ENCODE results near the gene RAB44. TPM values are rescaled to one million over a fixed set of nuclear protein-coding genes. Genes with fewer than 3 reads are reported as not detected.

Gene RAB44
- total and polyA plus RNA-seq, 2 of the 13 experiments (the other 11 are each of a cell fraction or from before 2014, with no cell fraction given): not detected

DNA sequence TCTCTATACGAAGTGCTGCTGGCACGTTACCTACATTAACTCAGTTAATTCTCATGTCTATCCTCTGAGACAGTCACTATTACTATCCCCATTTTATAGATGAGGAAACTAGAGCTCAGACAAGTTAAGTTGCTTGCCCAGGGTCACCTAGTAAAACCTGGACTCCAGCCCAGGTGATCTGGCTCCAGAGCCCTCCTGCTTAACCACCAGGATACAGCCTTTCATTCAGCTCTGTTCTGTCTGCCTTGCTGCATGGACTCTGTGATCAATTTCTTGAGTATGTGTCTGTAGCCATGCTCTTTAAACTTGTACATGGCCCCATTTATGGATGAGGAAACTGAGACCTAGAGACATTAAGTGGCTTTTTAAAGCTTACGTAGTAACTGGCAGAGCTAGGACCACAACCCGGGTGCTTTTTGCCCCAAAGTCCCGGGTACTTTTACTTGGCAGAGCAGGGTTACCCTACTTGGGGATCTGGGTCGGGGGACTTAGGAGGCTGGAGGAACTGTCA is 14.4 kb upstream of the RAB44 start (continued):
- 0 out of 2 replicates have a peak, but pooled peaks have one; percentile 14 for TF ChIP-seq TRIM24 (CRISPR knock-in tag; IDR thresholded peaks at IDR 0.05)
- TF ChIP-seq ZNF629 (CRISPR knock-in tag; conservative IDR thresholded peaks at IDR 0.05): peak; percentile 95
- no peak for TF ChIP-seq ZFP36 (IDR thresholded peaks at IDR 0.05; ENCODE audit: borderline replicate concordance, low read depth, low read length, partially characterized antibody)
- peak; percentile 17 for TF ChIP-seq ZSCAN25 (CRISPR knock-in tag; IDR thresholded peaks at IDR 0.05)
- no peak for TF ChIP-seq POLR2A (IDR thresholded peaks at IDR 0.05; ENCODE audit: insufficient read depth in 1 of 2, low read depth in 2 of 2, low read length in 2 of 2)
- no peak for TF ChIP-seq ZNF329 (CRISPR knock-in tag; IDR thresholded peaks at IDR 0.05; ENCODE audit: low read depth)
- no peak for TF ChIP-seq BORCS8-MEF2B (CRISPR knock-in tag; IDR thresholded peaks at IDR 0.05)
- no peak for TF ChIP-seq ZNF7 (CRISPR knock-in tag; IDR thresholded peaks at IDR 0.05)
- no peak for TF ChIP-seq ZNF543 (CRISPR knock-in tag; IDR thresholded peaks at IDR 0.05)
- no peak for TF ChIP-seq HOXA7 (CRISPR knock-in tag; IDR thresholded peaks at IDR 0.05)
- TF ChIP-seq ZBTB21 (CRISPR knock-in tag; IDR thresholded peaks at IDR 0.05): no peak

DNA sequence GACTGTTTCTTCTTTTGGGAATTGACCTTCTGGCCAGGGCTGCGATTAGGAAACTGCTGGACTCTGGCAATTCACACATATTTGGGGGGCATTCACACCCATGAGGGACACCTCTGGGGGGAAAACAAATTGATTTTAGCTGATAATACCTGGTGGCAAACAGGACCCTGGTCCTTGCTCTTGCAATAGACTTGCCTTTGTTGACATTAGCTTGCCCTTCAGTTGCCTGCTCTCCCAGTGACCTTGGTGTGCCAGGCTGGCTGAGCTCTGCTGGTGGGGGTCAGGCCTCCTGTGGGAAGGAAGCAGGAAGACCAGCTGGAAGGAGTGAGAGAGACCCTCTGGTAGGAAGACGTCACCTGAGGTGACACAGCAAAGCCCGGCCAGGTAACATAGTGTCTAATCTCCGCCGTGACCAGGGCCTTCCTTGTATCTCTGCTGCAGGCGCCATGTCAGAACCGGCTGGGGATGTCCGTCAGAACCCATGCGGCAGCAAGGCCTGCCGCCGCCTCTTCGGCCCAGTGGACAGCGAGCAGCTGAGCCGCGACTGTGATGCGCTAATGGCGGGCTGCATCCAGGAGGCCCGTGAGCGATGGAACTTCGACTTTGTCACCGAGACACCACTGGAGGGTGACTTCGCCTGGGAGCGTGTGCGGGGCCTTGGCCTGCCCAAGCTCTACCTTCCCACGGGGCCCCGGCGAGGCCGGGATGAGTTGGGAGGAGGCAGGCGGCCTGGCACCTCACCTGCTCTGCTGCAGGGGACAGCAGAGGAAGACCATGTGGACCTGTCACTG is 13.8 kb upstream of the RAB44 start:
- peaks cover 0 to 6% of the 10 kb centered on the region in 2 experiments; a peak in 2 of 5 replicates for H3K27me3 ChIP-seq (ENCODE audit: control insufficient read depth in 1 of 2, insufficient read depth in 2 of 2, low read length in 2 of 2)
- no peaks in the 10 kb centered on the region for H3K9me3 ChIP-seq (ENCODE audit: low read length)
- peak; percentile 83 for DNase-seq (ENCODE audit: low spot score)
- WGBS (ENCODE audit: low lambda C conversion rate): 93% methylated on average over 25 of the region's 29 CpGs
- H3K9ac ChIP-seq (ENCODE audit: insufficient read depth, low read depth, low read length): no peak overlapping the region
- CTCF ChIA-PET (ENCODE audit: low intra/inter-chr PET ratio, low total read pairs): no interaction called here
- in situ Hi-C loops (cut with HindIII; ENCODE audit: extremely low pct_ligation_motif_present, low pct_unique_long_range_greater_than_20kb) (loop anchor here (5.0 kb wide), 1 partner anchor 62 kb away; no protein-coding TSS in a partner anchor), intact Hi-C loops (cut with micrococcal nuclease; ENCODE audit: unreplicated experiment) (loop anchor here (5.0 kb wide), 1 partner anchor 38 kb away; no protein-coding TSS in a partner anchor)
- peaks cover 29 to 49% of the 10 kb centered on the region in 2 experiments for H3K36me3 ChIP-seq (replicated peaks in 1 of 2; ENCODE audit: control insufficient read depth in 1 of 2, insufficient read depth in 2 of 2, low read length in 2 of 2)
- H3K79me2 ChIP-seq (ENCODE audit: insufficient read depth, low read length): peaks cover 38% of the 10 kb centered on the region
- peaks cover 86% of the 10 kb centered on the region for H4K20me1 ChIP-seq (ENCODE audit: insufficient read depth, low read length)
- peak; percentile 87 for FAIRE-seq
- H3K4me1 ChIP-seq (ENCODE audit: insufficient read depth, low read length): peaks cover 36% of the 10 kb centered on the region
- peak; percentile 12 for ATAC-seq
- POLR2A ChIA-PET: interaction anchor here (1.1 to 4.1 kb wide), 2 partner anchors 17 to 41 kb away, joined by 7 to 29 read pairs; no protein-coding TSS in a partner anchor
- no peak overlapping the region for H2AFZ ChIP-seq (ENCODE audit: low read length)
- no peak overlapping the region for H3K4me3 ChIP-seq (replicated peaks in 1 of 3; ENCODE audit: insufficient read depth in 1 of 3, low read depth in 2 of 3, low read length in 3 of 3)
- H3K4me2 ChIP-seq (ENCODE audit: low read depth, low read length): peak overlapping the region; percentile 4; the same call in 1 of the 2 replicates
- no peak overlapping the region for H3K27ac ChIP-seq (ENCODE audit: extremely low read length, insufficient read depth, low read length)
- no TSS peak for BruUV-seq (replicated peaks)
- TF ChIP-seq FOXM1 (CRISPR knock-in tag; IDR thresholded peaks at IDR 0.05) (no peak), RAD21 (CRISPR knock-in tag; IDR thresholded peaks at IDR 0.05) (no peak), XBP1 (CRISPR knock-in tag; IDR thresholded peaks at IDR 0.05) (no peak), ZSCAN22 (CRISPR knock-in tag; IDR thresholded peaks at IDR 0.05) (peak; percentile 76; the same call in 1 of the 2 replicates)
- TF ChIP-seq, protein P1, sequence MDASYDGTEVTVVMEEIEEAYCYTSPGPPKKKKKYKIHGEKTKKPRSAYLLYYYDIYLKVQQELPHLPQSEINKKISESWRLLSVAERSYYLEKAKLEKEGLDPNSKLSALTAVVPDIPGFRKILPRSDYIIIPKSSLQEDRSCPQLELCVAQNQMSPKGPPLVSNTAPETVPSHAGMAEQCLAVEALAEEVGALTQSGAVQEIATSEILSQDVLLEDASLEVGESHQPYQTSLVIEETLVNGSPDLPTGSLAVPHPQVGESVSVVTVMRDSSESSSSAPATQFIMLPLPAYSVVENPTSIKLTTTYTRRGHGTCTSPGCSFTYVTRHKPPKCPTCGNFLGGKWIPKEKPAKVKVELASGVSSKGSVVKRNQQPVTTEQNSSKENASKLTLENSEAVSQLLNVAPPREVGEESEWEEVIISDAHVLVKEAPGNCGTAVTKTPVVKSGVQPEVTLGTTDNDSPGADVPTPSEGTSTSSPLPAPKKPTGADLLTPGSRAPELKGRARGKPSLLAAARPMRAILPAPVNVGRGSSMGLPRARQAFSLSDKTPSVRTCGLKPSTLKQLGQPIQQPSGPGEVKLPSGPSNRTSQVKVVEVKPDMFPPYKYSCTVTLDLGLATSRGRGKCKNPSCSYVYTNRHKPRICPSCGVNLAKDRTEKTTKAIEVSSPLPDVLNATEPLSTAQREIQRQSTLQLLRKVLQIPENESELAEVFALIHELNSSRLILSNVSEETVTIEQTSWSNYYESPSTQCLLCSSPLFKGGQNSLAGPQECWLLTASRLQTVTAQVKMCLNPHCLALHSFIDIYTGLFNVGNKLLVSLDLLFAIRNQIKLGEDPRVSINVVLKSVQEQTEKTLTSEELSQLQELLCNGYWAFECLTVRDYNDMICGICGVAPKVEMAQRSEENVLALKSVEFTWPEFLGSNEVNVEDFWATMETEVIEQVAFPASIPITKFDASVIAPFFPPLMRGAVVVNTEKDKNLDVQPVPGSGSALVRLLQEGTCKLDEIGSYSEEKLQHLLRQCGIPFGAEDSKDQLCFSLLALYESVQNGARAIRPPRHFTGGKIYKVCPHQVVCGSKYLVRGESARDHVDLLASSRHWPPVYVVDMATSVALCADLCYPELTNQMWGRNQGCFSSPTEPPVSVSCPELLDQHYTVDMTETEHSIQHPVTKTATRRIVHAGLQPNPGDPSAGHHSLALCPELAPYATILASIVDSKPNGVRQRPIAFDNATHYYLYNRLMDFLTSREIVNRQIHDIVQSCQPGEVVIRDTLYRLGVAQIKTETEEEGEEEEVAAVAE (CRISPR knock-in tag; IDR thresholded peaks at IDR 0.05; ENCODE audit: borderline replicate concordance): peak; percentile 71; the same call in 1 of the 2 replicates
- TF ChIP-seq, protein P2, sequence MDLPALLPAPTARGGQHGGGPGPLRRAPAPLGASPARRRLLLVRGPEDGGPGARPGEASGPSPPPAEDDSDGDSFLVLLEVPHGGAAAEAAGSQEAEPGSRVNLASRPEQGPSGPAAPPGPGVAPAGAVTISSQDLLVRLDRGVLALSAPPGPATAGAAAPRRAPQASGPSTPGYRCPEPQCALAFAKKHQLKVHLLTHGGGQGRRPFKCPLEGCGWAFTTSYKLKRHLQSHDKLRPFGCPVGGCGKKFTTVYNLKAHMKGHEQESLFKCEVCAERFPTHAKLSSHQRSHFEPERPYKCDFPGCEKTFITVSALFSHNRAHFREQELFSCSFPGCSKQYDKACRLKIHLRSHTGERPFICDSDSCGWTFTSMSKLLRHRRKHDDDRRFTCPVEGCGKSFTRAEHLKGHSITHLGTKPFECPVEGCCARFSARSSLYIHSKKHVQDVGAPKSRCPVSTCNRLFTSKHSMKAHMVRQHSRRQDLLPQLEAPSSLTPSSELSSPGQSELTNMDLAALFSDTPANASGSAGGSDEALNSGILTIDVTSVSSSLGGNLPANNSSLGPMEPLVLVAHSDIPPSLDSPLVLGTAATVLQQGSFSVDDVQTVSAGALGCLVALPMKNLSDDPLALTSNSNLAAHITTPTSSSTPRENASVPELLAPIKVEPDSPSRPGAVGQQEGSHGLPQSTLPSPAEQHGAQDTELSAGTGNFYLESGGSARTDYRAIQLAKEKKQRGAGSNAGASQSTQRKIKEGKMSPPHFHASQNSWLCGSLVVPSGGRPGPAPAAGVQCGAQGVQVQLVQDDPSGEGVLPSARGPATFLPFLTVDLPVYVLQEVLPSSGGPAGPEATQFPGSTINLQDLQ (CRISPR knock-in tag; IDR thresholded peaks at IDR 0.05): no peak; the same call in 1 of the 2 replicates
